Lower lobe of right lung (tissue), 2 donors: ENCODE measurements around the gene HSBP1L1. TPM values are rescaled to one million over a fixed set of nuclear protein-coding genes. Genes with fewer than 3 reads are reported as not detected.

ENCODE experiments used
- ATAC-seq, 2 donors: fragments of 200-7000 bp; cut with Tn5 transposase; one replicate each; pipeline ENCODE4 v1.9.1; 2020 to 2022; ENCODE audit warnings: mild to moderate bottlenecking in 2 of 2, moderate library complexity in 2 of 2
- DNase-seq: peaks from one replicate; pipeline ENCODE4 v3.0.0-alpha.2; 2020
- H3K27ac ChIP-seq: fragments of 200-600 bp; one replicate; pipeline ENCODE4 v1.8.0; 2022
- H3K27me3 ChIP-seq: fragments of 200-600 bp; one replicate; pipeline ENCODE4 v1.8.0; 2022; ENCODE audit warnings: low read depth
- H3K36me3 ChIP-seq: fragments of 200-600 bp; one replicate; pipeline ENCODE4 v1.8.0; 2022; ENCODE audit warnings: mild to moderate bottlenecking
- H3K4me1 ChIP-seq: fragments of 200-600 bp; one replicate; pipeline ENCODE4 v1.8.0; 2022
- H3K4me3 ChIP-seq: fragments of 200-600 bp; one replicate; pipeline ENCODE4 v1.8.0; 2022; ENCODE audit warnings: mild to moderate bottlenecking
- H3K9me3 ChIP-seq: fragments of 200-600 bp; one replicate; pipeline ENCODE4 v1.8.0; 2022
- CTCF ChIP-seq: fragments of 200-600 bp; IDR thresholded peaks from one replicate; pipeline ENCODE4 v1.8.0; 2022; ENCODE audit warnings: antibody characterized with exemption, mild to moderate bottlenecking
- intact Hi-C: fragments of 100-400 bp; cut with DNase I; formaldehyde crosslinking; loops from one replicate; pipeline ENCODE4 v1.11.0; 2022
- total RNA-seq: library from RNA; stranded (reverse); fragmentation: NEBNext Ultra II Directional; extraction: Animal tissue kit (Norgen Biotek cat#: 25700); gene quantifications from one replicate; pipeline ENCODE4 v1.2.1, GENCODE V29; 2021
- donor health status: DM: no; HTN: yes; CAD: no; lungs with severe emphysema.

HSBP1L1 gene
- total RNA-seq, 1 donor from 2014 or later = 46.6 TPM

GRCh38 chr18:79944126-79944731 is 20.2 kb upstream of the HSBP1L1 start:
- TF ChIP-seq CTCF = no peak
- ATAC-seq = no peak
- Histone ChIP-seq H3K36me3 (peaks cover 53% of the 10 kb centered on the region), H3K4me1 (peaks cover 49% of the 10 kb centered on the region), H3K9me3 (no peaks in the 10 kb centered on the region), H3K27me3 (no peaks in the 10 kb centered on the region), H3K27ac (no peak overlapping the region), H3K4me3 (no peak overlapping the region)
- DNase-seq = peak; percentile 32
- intact Hi-C loops = no loop called here

- intact Hi-C loops = no loop called here
- H3K36me3 ChIP-seq = peaks cover 50% of the 10 kb centered on the region
- DNase-seq = peak; percentile 28
- peaks cover 54% of the 10 kb centered on the region for H3K4me1 ChIP-seq
- H3K27me3 ChIP-seq = no peaks in the 10 kb centered on the region
- no peaks in the 10 kb centered on the region for H3K9me3 ChIP-seq
- no peak for TF ChIP-seq CTCF
- no peak overlapping the region for H3K27ac ChIP-seq
- no peak overlapping the region for H3K4me3 ChIP-seq
- no peak for ATAC-seq
Measured at GRCh38 chr18:79944746-79945117, 19.7 kb upstream of the HSBP1L1 start.

GRCh38 chr18:79945118-79946042 is 19.1 kb upstream of the HSBP1L1 start:
- peaks cover 44% of the 10 kb centered on the region for H3K36me3 ChIP-seq
- ATAC-seq = no peak
- intact Hi-C loops = no loop called here
- no peak overlapping the region for H3K4me3 ChIP-seq
- H3K27me3 ChIP-seq = no peaks in the 10 kb centered on the region
- DNase-seq = peak; percentile 36
- H3K4me1 ChIP-seq = peaks cover 61% of the 10 kb centered on the region
- TF ChIP-seq CTCF = no peak
- H3K27ac ChIP-seq = peak overlapping the region; percentile 11
- no peaks in the 10 kb centered on the region for H3K9me3 ChIP-seq

- Histone ChIP-seq H3K27ac (no peak overlapping the region), H3K36me3 (peaks cover 26% of the 10 kb centered on the region), H3K4me3 (no peak overlapping the region), H3K4me1 (peaks cover 62% of the 10 kb centered on the region), H3K27me3 (no peaks in the 10 kb centered on the region), H3K9me3 (no peaks in the 10 kb centered on the region)
- TF ChIP-seq CTCF = no peak
- intact Hi-C loops = no loop called here
- DNase-seq = peak; percentile 64
- peak; percentile 37 to 39 for ATAC-seq
Measured at GRCh38 chr18:79947054-79947755, 17.2 kb upstream of the HSBP1L1 start.

- Histone ChIP-seq H3K9me3 (no peaks in the 10 kb centered on the region), H3K27me3 (no peaks in the 10 kb centered on the region), H3K36me3 (peaks cover 17% of the 10 kb centered on the region), H3K4me3 (no peak overlapping the region), H3K27ac (no peak overlapping the region), H3K4me1 (peaks cover 62% of the 10 kb centered on the region)
- DNase-seq (peak; percentile 26), ATAC-seq (no peak)
- TF ChIP-seq CTCF = no peak
- intact Hi-C loops = no loop called here
Measured at GRCh38 chr18:79947881-79948610, 16.4 kb upstream of the HSBP1L1 start.
